HepG2 (cell line): ENCODE measurements around the gene CEP57L1. TPM values are rescaled to one million over a fixed set of nuclear protein-coding genes. Genes with fewer than 3 reads are reported as not detected.

Source experiments
- ATAC-seq: fragments of 200-7000 bp; cut with Tn5 transposase; 3 replicates; pipeline ENCODE4 v1.9.1; 2020; ENCODE audit warnings: mild to moderate bottlenecking, moderate library complexity
- BruUV-seq: library from RNA; stranded (reverse); fragments of 400-500 nt; replicated peaks from 2 replicates; lab custom pipeline; 2021; lab: Mats Ljungman, UMichigan
- CTCF ChIA-PET: fragments of 300-600 bp; formaldehyde crosslinking; extraction: SDS; loops from one replicate; lab custom pipeline; 2021; ENCODE audit warnings: low total read pairs, inconsistent platforms, low intra/inter-chr PET ratio; lab: Yijun Ruan, JAX
- POLR2A ChIA-PET: fragments of 350-600 bp; sonication (Branson Sonifier 250); formaldehyde crosslinking; loops from one replicate; lab custom pipeline; 2020; ENCODE audit warnings: antibody characterized with exemption, inconsistent platforms; lab: Yijun Ruan, JAX
- DNase-seq: peaks from one replicate; pipeline ENCODE4 v3.0.0-alpha.2; 2015; ENCODE audit warnings: low spot score
- FAIRE-seq: peaks from 3 replicates; lab custom pipeline; 2011; peaks lifted over from hg19 to GRCh38; lab: Jason Lieb, UNC
- H2AFZ ChIP-seq: one replicate; pipeline ENCODE4 v1.6.1; 2011; ENCODE audit warnings: low read length, inconsistent platforms
- H3K27ac ChIP-seq: fragments of 300-600 bp; 3 replicates; pipeline ENCODE4 v1.8.0; 2011; ENCODE audit warnings: mixed run types, mild to moderate bottlenecking, mixed read lengths, low read length, inconsistent platforms; ENCODE audit not compliant: insufficient read depth; ENCODE audit errors: extremely low read length
- H3K27me3 ChIP-seq, 2 experiments: fragments of 200-600 bp in 1 of 2; 2 replicates in 1 of 2; 3 replicates in 1 of 2; pipeline versions ENCODE4 v1.6.0 to v1.8.0; 2011; ENCODE audit warnings: low read length in 2 of 2, mild to moderate bottlenecking in 2 of 2, moderate library complexity in 2 of 2, inconsistent platforms in 1 of 2; ENCODE audit not compliant: insufficient read depth in 2 of 2, control insufficient read depth in 1 of 2
- H3K36me3 ChIP-seq, 2 experiments: fragments of 200-600 bp in 1 of 2; replicated peaks in 1 of 2; 2 replicates in 1 of 2; 3 replicates in 1 of 2; pipeline versions ENCODE4 v1.5.1 to v1.8.0; 2011; ENCODE audit warnings: low read length in 2 of 2, inconsistent platforms in 1 of 2; ENCODE audit not compliant: insufficient read depth in 2 of 2, control insufficient read depth in 1 of 2
- H3K4me1 ChIP-seq: 2 replicates; pipeline ENCODE4 v1.5.1; 2012; ENCODE audit warnings: low read length, inconsistent platforms; ENCODE audit not compliant: insufficient read depth
- H3K4me2 ChIP-seq: 2 replicates; pipeline ENCODE4 v1.6.0; 2011; ENCODE audit warnings: low read depth, low read length, inconsistent platforms
- H3K4me3 ChIP-seq, 3 experiments: fragments of 200-600 bp in 1 of 3; sonication (generic), shearing (Covaris generic) in 1 of 3; replicated peaks in 1 of 3; 2 replicates each; pipeline ENCODE4 v1.5.1; 2011 to 2016; ENCODE audit warnings: low read length in 3 of 3, inconsistent platforms in 2 of 3, low read depth in 2 of 3, mild to moderate bottlenecking in 2 of 3, control low read depth in 1 of 3, mixed read lengths in 1 of 3; ENCODE audit not compliant: insufficient read depth in 1 of 3
- H3K79me2 ChIP-seq: one replicate; pipeline ENCODE4 v1.6.1; 2011; ENCODE audit warnings: low read length, inconsistent platforms; ENCODE audit not compliant: insufficient read depth
- H3K9ac ChIP-seq: 2 replicates; pipeline ENCODE4 v1.6.0; 2011; ENCODE audit warnings: mild to moderate bottlenecking, low read depth, low read length, inconsistent platforms; ENCODE audit not compliant: insufficient read depth
- H3K9me3 ChIP-seq: 2 replicates; pipeline ENCODE4 v1.5.1; 2012; ENCODE audit warnings: mild to moderate bottlenecking, low read length
- H4K20me1 ChIP-seq: 2 replicates; pipeline ENCODE4 v1.6.0; 2011; ENCODE audit warnings: inconsistent platforms, mild to moderate bottlenecking, low read length, moderate library complexity; ENCODE audit not compliant: insufficient read depth
- ATF3 ChIP-seq: sonication (generic); formaldehyde crosslinking; IDR thresholded peaks from 2 replicates; pipeline ENCODE4 v1.4.0; 2020; ENCODE audit warnings: missing genetic modification reagents
- ATF6 ChIP-seq: sonication (generic); formaldehyde crosslinking; conservative IDR thresholded peaks from 2 replicates; pipeline ENCODE4 v1.4.0; 2020; ENCODE audit warnings: missing genetic modification reagents
- ATF7-NPFF ChIP-seq: sonication (generic); formaldehyde crosslinking; IDR thresholded peaks from 2 replicates; pipeline ENCODE4 v1.8.1; 2023; ENCODE audit warnings: mild to moderate bottlenecking, low read depth, missing genetic modification reagents, moderate library complexity
- FOXK1 ChIP-seq: sonication (generic); formaldehyde crosslinking; IDR thresholded peaks from 2 replicates; pipeline ENCODE4 v1.4.0; 2020; ENCODE audit warnings: low read depth, missing genetic modification reagents, borderline replicate concordance
- FOXO4 ChIP-seq: sonication (generic); formaldehyde crosslinking; conservative IDR thresholded peaks from 2 replicates; pipeline ENCODE4 v1.8.1; 2023; ENCODE audit warnings: missing genetic modification reagents
- HMG20B ChIP-seq: conservative IDR thresholded peaks from 2 replicates; pipeline ENCODE4 v1.6.1; 2016; ENCODE audit warnings: missing genetic modification reagents, missing compliant biosample characterization
- HOXD1 ChIP-seq: sonication (generic); formaldehyde crosslinking; IDR thresholded peaks from 2 replicates; pipeline ENCODE4 v1.5.0; 2020; ENCODE audit warnings: missing genetic modification reagents
- KLF11 ChIP-seq: IDR thresholded peaks from 2 replicates; pipeline ENCODE4 v1.6.1; 2016; ENCODE audit warnings: missing compliant biosample characterization
- MEF2D ChIP-seq: sonication (generic); formaldehyde crosslinking; IDR thresholded peaks from 2 replicates; pipeline ENCODE4 v1.5.1; 2020; ENCODE audit warnings: mild to moderate bottlenecking, missing genetic modification reagents
- POGK ChIP-seq: sonication (generic); formaldehyde crosslinking; conservative IDR thresholded peaks from 2 replicates; pipeline ENCODE4 v1.8.0; 2022; ENCODE audit warnings: mild to moderate bottlenecking, moderate library complexity, missing genetic modification reagents
- POGZ ChIP-seq: sonication (generic); formaldehyde crosslinking; IDR thresholded peaks from 2 replicates; pipeline ENCODE4 v1.4.0; 2020; ENCODE audit warnings: mild to moderate bottlenecking, missing genetic modification reagents
- PRPF4 ChIP-seq: fragments of 200-400 bp; formaldehyde crosslinking; IDR thresholded peaks from 2 replicates; pipeline ENCODE4 v1.6.1; 2016; ENCODE audit warnings: low read length, low read depth; ENCODE audit not compliant: poor library complexity, severe bottlenecking
- TEAD3 ChIP-seq: optimal IDR thresholded peaks from 2 replicates; pipeline ENCODE3; 2016; ENCODE audit warnings: borderline replicate concordance
- TOE1 ChIP-seq: sonication (generic); formaldehyde crosslinking; IDR thresholded peaks from 2 replicates; pipeline ENCODE4 v1.4.0; 2020; ENCODE audit warnings: mild to moderate bottlenecking, missing genetic modification reagents
- TOPORS ChIP-seq: sonication (generic); formaldehyde crosslinking; IDR thresholded peaks from 2 replicates; pipeline ENCODE4 v1.8.0; 2023; ENCODE audit warnings: mild to moderate bottlenecking, missing genetic modification reagents
- ZBTB34 ChIP-seq: sonication (generic); formaldehyde crosslinking; IDR thresholded peaks from 2 replicates; pipeline ENCODE4 v1.8.0; 2022; ENCODE audit warnings: mild to moderate bottlenecking, missing genetic modification reagents
- ZFP1 ChIP-seq: IDR thresholded peaks from 2 replicates; pipeline ENCODE4 v1.6.1; 2016
- ZNF678 ChIP-seq: sonication (generic); formaldehyde crosslinking; IDR thresholded peaks from 2 replicates; pipeline ENCODE4 v1.4.0; 2020; ENCODE audit warnings: mild to moderate bottlenecking, missing genetic modification reagents
- ZNF781 ChIP-seq: sonication (generic); formaldehyde crosslinking; IDR thresholded peaks from 2 replicates; pipeline ENCODE4 v1.5.1; 2020; ENCODE audit warnings: borderline replicate concordance, mild to moderate bottlenecking, missing genetic modification reagents; ENCODE audit errors: not compliant biosample characterization
- WGBS: methylation state at CpG from one replicate; pipeline ENCODE4 v1.1.6; 2017; ENCODE audit warnings: low lambda C conversion rate; 5-methylcytosine and 5-hydroxymethylcytosine counted together
- in situ Hi-C: cut with HindIII; loops from 2 replicates; pipeline ENCODE4 v1.10.0; 2017; ENCODE audit warnings: low pct_unique_long_range_greater_than_20kb; ENCODE audit not compliant: extremely low pct_ligation_motif_present
- intact Hi-C: fragments of 100-400 bp; cut with micrococcal nuclease; formaldehyde crosslinking; loops from one replicate; pipeline ENCODE4 v1.10.0; 2022; ENCODE audit not compliant: unreplicated experiment
- polyA plus RNA-seq, 8 experiments: library from polyadenylated mRNA; depleted of rRNA in 3 of 8; stranded (reverse) in 7 of 8; unstranded in 1 of 8; fragments of >200 nt; fragmentation: Illumina TruSeq in 4 of 8; extraction: Trizol in 4 of 8; gene quantifications; 2 replicates each; pipeline versions ENCODE4 v1.2.1 to v1.2.3, GENCODE V29; 2011 to 2016; ENCODE audit warnings: low read depth in 4 of 8, missing spikeins in 1 of 8, mixed read lengths in 1 of 8; ENCODE audit not compliant: insufficient read depth in 1 of 8
- total RNA-seq, 5 experiments: library from RNA; depleted of rRNA; stranded (reverse); fragments of >200 nt; fragmentation: Illumina TruSeq; extraction: Trizol; gene quantifications; 2 replicates each; pipeline ENCODE4 v1.2.3, GENCODE V29; 2016; ENCODE audit warnings: low read depth in 1 of 5

CEP57L1 gene
- total and polyA plus RNA-seq, 2 of the 13 experiments (the other 11 are each of a cell fraction or from before 2014, with no cell fraction given): 7.7 to 15.5 TPM

GRCh38 chr6:109088995-109089394 is 6.3 kb upstream of the CEP57L1 start:
- WGBS: 96% methylated on average over 1 of the region's 1 CpG
- no peak for FAIRE-seq
- in situ Hi-C loops: no loop called here

More at GRCh38 chr6:109088995-109089394, 6.3 kb upstream of the CEP57L1 start:
- no peak for TF ChIP-seq HMG20B (CRISPR knock-in tag)
- TF ChIP-seq MEF2D (CRISPR knock-in tag): no peak
- TF ChIP-seq ZBTB34 (CRISPR knock-in tag): no peak
- TF ChIP-seq ZNF678 (CRISPR knock-in tag): no peak
- TF ChIP-seq HOXD1 (CRISPR knock-in tag): no peak
- TF ChIP-seq ATF7-NPFF (CRISPR knock-in tag): no peak
- no peak for TF ChIP-seq TOPORS (CRISPR knock-in tag)
- TF ChIP-seq TOE1 (CRISPR knock-in tag): no peak
- no peak for TF ChIP-seq FOXK1 (CRISPR knock-in tag)
- TF ChIP-seq POGK: no peak
- no peak for TF ChIP-seq PRPF4
- TF ChIP-seq KLF11 (CRISPR knock-in tag): no peak
- TF ChIP-seq TEAD3 (CRISPR knock-in tag): no peak
- no peak for TF ChIP-seq ATF6 (CRISPR knock-in tag)
- TF ChIP-seq ZNF781: no peak
- no peak for TF ChIP-seq POGZ (CRISPR knock-in tag)
- no peak for TF ChIP-seq FOXO4
- TF ChIP-seq ZFP1 (CRISPR knock-in tag): no peak
- no peak for TF ChIP-seq ATF3 (CRISPR knock-in tag)
- ChIA-PET CTCF (no interaction called here), POLR2A (no interaction called here)
- Histone ChIP-seq H3K27ac (no peak overlapping the region), H3K9me3 (no peaks in the 10 kb centered on the region), H3K36me3 (no peaks in the 10 kb centered on the region), H3K27me3 (no peaks in the 10 kb centered on the region; a peak in 1 of 5 replicates), H3K9ac (no peak overlapping the region), H3K4me2 (no peak overlapping the region), H3K79me2 (peaks cover 35% of the 10 kb centered on the region), H2AFZ (no peak overlapping the region), H3K4me1 (peaks cover 52% of the 10 kb centered on the region), H3K4me3 (no peak overlapping the region), H4K20me1 (peaks cover 9% of the 10 kb centered on the region)
- DNase-seq: no peak
- BruUV-seq: no TSS peak
- intact Hi-C loops: no loop called here
- ATAC-seq: no peak
